ENCODE measurements around the gene TMEM87A.

The TMEM87A gene

DNA sequence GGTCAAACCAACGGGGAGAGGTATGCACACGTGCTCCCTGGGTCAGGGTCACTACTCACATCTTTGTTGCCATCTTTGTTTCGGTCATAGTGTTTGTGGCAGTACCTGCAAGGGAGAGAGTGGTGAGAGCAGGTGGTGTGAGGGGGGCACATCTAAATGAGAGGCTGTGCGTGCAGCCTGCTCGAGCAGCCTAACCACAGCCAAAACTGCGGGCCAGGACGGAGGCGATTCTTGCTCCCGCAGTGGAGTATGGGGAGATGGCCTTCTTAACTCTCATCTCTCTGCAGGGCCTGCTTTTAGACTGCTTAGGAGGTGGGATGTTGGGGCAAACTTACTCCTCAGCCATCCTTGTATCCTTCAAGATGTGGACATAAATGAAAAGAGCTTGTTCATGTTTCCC lies 109.9 kb downstream of the TMEM87A start:
- TF ChIP-seq, protein P1, sequence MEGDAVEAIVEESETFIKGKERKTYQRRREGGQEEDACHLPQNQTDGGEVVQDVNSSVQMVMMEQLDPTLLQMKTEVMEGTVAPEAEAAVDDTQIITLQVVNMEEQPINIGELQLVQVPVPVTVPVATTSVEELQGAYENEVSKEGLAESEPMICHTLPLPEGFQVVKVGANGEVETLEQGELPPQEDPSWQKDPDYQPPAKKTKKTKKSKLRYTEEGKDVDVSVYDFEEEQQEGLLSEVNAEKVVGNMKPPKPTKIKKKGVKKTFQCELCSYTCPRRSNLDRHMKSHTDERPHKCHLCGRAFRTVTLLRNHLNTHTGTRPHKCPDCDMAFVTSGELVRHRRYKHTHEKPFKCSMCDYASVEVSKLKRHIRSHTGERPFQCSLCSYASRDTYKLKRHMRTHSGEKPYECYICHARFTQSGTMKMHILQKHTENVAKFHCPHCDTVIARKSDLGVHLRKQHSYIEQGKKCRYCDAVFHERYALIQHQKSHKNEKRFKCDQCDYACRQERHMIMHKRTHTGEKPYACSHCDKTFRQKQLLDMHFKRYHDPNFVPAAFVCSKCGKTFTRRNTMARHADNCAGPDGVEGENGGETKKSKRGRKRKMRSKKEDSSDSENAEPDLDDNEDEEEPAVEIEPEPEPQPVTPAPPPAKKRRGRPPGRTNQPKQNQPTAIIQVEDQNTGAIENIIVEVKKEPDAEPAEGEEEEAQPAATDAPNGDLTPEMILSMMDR (IDR thresholded peaks at IDR 0.05; ENCODE audit: extremely low read depth, insufficient read depth, missing control alignments) = no peak
- in situ Hi-C loops (cut with MboI; ENCODE audit: low pct_unique_long_range_greater_than_20kb, low sequenced_read_pairs, unreplicated experiment) = no loop called here
- no peak for DNase-seq (ENCODE audit: low spot score)

Data from GM13977 (cell line).